HG03460 (cell line): Measurements from ENCODE around the gene TARBP1.
"Not testable (repeated sequence)": the region's sequence is repeated elsewhere in the genome, so short reads cannot be mapped to it uniquely, and the experiment has no call there.

Experiments used
- ATAC-seq: cut with Tn5 transposase; IDR thresholded peaks from one replicate; pipeline ENCODE4 v1.9.1; 2021; ENCODE audit not compliant: unreplicated experiment

TARBP1 gene

DNA sequence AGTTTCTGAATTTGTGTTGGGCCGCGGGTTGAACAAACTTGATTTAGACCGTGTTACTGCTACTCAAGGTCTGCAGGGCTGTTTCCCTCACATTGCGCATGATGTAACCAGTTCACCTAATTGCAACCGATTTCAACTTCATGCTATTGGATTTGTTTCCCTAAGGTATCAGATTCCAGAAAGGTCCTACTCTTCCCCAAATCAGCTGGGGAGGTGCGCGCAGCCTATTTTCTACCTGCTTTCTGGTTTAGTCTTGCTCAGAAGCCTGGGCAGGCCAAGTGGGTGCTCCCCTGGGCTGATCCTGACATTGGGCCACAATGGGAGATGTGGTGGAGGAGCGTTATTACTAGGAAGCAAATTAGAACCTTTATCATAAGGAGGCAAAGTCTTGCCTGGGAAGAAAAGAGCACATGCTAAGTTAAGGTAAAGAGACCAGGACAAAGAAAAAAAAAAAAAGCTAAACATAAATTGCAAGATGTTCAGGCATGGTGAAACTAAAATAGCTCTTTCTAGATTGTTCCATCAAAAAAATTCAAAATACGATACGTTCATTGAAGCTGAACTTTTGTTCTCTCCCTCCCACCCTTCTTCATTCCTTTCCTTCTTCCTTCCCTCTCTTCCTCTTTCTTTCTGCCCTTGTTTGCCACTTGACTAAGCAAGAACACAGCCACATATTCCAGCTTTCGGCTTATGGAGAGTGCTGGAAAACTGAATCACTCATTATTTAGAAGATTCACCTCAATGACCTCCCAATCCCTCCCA is 28.8 kb upstream of the TARBP1 start:
- ATAC-seq, result no peak

GRCh38 chr1:234507089-234507488 is 28.1 kb upstream of the TARBP1 start:
- no peak for ATAC-seq

GRCh38 chr1:234505769-234506102 is 26.8 kb upstream of the TARBP1 start:
- no peak for ATAC-seq

DNA sequence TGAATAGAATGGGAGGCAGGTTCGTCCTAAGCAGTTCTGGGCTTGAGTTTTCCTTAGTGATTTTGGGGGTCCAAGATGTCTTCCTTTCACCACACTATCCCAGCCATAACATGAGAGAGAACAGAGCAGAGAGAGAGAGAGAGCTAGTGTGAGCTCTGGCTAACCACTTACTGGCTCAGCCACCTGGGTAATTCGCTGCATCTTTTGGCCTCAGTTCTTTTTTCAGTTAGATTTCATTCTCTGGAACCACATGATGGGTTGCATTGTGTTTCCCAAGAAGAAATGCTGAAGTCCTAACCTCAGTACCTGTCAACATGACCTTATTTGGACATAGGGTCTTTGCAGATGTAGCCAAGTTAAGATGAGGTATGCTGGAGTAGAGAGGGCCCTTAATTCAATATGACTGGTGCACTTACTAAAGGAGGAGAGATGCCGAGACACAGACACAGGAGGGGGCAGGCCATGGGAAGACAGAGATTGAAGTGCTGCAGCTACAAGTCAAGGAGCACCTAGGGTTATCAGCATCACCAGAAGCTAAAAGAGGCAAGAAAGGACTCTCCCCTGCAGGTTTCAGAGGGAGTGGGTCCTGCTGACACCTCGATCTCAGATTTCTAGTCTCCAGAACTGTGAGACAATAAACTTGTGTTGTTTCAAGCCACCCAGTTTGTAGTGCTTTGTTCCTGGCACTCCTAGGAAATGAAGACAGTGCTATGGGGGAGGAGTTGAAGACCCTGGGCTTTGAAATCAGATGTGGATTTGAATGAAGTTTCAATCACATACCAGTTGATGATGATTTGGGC is 26.2 kb upstream of the TARBP1 start:
- no peak for ATAC-seq

DNA sequence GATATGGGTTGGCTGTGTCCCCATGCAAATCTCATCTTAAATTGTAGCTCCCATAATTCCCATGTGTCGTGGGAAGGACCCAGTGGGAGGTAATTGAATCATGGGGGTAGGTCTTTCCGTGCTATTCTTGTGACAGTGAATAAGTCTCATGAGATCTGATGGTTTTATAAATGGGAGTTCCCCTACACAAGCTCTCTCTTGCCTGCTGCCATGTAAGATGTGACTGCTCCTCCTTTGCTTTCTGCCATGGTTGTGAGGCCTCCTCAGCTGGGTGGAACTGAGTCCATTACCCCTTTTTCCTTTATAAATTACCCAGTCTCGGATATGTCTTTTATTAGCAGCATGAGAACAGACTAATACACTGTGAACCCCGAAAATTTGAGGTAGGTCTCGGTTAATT is 25.3 kb upstream of the TARBP1 start:
- ATAC-seq, result not testable (repeated sequence)

DNA sequence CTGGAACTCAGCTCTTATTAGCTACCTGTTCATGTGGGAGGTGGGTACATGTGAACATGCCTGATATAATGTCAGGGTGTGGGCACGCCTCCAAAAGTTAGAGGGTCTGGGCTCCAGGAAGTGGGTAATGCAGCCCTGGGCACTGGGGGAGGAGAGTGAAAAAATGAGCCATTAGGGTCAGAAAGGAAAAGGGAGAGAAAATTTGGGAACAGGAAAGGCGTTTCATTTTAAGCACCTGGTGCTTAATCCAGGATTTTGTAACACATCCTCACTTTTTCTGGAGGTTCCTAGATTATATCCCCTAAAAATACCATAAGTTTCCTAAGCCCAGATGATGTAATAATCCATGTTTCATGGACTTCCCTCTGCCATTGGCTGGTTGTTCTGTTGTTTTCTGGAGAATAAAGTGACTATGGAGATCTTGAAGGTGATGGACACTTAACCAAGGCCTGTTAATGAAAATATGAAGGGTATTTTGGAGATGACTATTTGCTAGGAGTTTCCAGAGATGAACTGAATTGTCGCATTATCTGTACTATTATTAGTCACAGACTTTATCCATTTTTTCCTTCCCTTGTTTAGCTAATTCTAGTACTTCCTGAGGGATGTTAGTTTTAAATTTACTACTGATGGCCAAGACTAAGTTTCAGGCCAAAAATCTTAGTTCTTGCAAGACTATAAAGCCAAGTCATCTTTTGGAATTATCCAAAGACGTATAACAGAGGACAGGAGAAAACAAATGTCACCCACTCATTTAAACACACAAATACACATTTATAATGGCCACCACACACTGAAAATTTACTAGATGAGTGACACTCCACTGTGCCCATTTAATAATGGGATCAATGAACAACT is 24.4 kb upstream of the TARBP1 start:
- no peak for ATAC-seq

GRCh38 chr1:234502785-234503184 is 23.8 kb upstream of the TARBP1 start:
- no peak for ATAC-seq

GRCh38 chr1:234500269-234500668 is 21.3 kb upstream of the TARBP1 start:
- ATAC-seq, result no peak

DNA sequence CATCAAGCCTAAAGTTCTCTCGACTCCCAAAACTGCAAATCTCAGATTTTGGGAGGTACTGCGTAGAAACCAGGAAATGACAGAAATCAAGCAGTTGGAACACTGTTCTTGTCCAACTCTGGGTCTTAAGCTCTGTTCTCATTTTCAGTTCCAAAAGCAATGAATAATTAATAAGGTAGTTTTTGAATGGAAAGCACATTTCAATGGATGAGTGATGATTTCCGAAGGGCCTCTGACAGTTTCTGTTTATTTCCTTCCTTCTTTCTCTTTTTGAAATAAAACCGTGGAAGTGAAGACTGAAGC is 20.9 kb upstream of the TARBP1 start:
- no peak for ATAC-seq

- ATAC-seq, result peak; percentile 58
These were observed 20.4 kb upstream of the TARBP1 start for GRCh38 chr1:234499119-234499942.

GRCh38 chr1:234498448-234499118 is 19.6 kb upstream of the TARBP1 start:
- peak; percentile 3 for ATAC-seq

DNA sequence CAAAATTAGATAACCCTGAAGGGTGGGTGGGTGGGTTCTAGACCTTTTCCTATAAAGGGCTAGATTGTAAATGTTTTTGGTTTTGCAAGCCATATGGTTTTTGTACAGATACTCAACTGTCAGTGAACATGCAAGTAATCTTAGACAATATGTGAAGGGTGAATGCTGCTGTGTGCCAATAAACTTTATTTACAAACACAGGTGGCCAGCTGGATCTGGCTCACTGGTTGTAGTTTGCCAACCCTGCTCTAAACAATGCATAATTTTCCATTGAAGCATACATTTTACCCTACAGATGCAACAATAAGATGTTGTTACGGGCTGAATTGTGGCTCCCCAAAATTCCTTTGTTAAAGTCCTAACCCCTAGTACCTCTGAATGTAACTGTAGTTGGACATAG is 18.6 kb upstream of the TARBP1 start:
- ATAC-seq, result no peak

- ATAC-seq, result peak; percentile 75
These were observed 16.4 kb upstream of the TARBP1 start for GRCh38 chr1:234495231-234495990.

- no peak for ATAC-seq
These were observed 15.1 kb upstream of the TARBP1 start for GRCh38 chr1:234494049-234494448.

DNA sequence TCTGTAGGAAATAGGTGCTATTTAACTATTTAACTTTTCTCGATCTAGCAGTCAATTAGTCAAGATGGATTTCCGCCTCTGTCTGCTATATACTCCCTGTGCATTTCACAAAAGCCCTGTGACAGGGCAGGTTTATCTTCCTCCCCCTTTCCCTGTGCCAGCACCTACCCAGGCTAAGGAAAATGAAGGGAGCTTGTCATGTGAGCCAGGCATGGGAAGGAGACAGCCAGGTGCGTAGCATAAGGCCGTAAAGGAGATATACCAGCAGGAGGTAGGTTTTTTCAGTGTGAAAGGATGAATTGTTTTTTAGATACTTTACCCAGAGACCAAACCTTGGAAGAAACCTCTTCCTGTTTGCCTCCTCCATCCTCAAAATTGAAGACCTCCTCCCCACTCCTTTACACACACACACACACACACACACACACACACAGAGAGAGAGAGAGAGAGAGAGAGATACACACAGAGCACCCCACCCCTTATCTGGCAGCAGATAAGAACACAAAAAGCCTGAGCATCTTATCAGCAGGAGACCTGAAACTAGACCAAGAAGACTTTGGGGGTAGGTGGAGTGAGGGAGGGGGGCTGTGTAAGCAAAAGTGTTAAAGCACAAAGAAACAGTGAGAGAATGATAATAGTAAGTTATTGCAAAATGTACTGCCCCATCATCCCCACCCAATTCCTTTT is 12.0 kb upstream of the TARBP1 start:
- ATAC-seq, result no peak

DNA sequence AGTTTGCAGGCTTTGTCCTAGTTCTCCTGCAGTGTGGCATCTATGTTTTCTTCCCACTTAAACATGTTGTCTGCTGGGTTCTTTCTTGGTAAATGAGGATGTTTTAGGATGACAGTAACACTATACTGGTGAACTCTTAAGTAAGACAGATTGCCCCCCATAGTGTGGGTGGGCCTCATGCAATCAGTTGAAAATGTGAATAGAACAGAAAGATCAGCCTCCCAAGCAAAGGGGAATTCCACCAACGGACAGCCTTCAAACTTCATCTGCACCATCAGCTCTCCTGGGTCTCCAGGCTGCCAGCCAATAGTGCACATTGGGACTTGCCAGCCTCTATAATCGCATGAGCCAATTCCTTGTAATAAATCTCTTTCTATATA is 10.7 kb upstream of the TARBP1 start:
- ATAC-seq, result no peak

- no peak for ATAC-seq
These were observed 10.2 kb upstream of the TARBP1 start for GRCh38 chr1:234489007-234489697.
